Gastroesophageal sphincter (tissue), 4 donors: ENCODE measurements around the gene MACROD2. TPM values are rescaled to one million over a fixed set of nuclear protein-coding genes. Genes with fewer than 3 reads are reported as not detected.

Experiments used
- ATAC-seq: fragments of 150-250 bp; one replicate; pipeline ENCODE4 v1.9.1; 2016; ENCODE audit warnings: mild to moderate bottlenecking, moderate library complexity
- H3K27ac ChIP-seq, 4 donors: fragments of 200-600 bp; sonication (generic) in 3 of 4; 1 replicate in 3 of 4; 2 replicates in 1 of 4; pipeline ENCODE4 v1.5.1; 2016 to 2019
- H3K27me3 ChIP-seq: fragments of 200-600 bp; sonication (generic); one replicate; pipeline ENCODE4 v1.5.1; 2019
- H3K36me3 ChIP-seq, 2 donors: fragments of 200-600 bp; sonication (generic); one replicate each; pipeline ENCODE4 v1.5.1; 2019; ENCODE audit warnings: control low read depth in 1 of 2
- H3K4me1 ChIP-seq, 3 donors: fragments of 200-600 bp; sonication (generic); 1 replicate in 2 of 3; 2 replicates in 1 of 3; pipeline ENCODE4 v1.5.1; 2016 to 2019; ENCODE audit warnings: control low read depth in 2 of 3
- H3K4me3 ChIP-seq, 2 donors: fragments of 200-600 bp; sonication (generic); one replicate each; pipeline ENCODE4 v1.5.1; 2019; ENCODE audit warnings: mild to moderate bottlenecking in 1 of 2, moderate library complexity in 1 of 2
- H3K9me3 ChIP-seq, 3 donors: fragments of 200-600 bp; sonication (generic); one replicate each; pipeline ENCODE4 v1.5.1; 2017 to 2019; ENCODE audit warnings: control low read depth in 2 of 3
- CTCF ChIP-seq, 4 experiments: fragments of 200-600 bp in 2 of 4; fragments of 450-650 bp in 2 of 4; sonication (generic) in 1 of 4; IDR thresholded peaks; one replicate each; pipeline ENCODE4 v1.5.1; 2017 to 2019; ENCODE audit warnings: antibody characterized with exemption in 4 of 4, mild to moderate bottlenecking in 2 of 4, moderate library complexity in 2 of 4
- EP300 ChIP-seq: sonication (generic); formaldehyde crosslinking; IDR thresholded peaks from one replicate; pipeline ENCODE4 v1.6.1; 2017; ENCODE audit warnings: antibody characterized with exemption, mild to moderate bottlenecking
- POLR2A ChIP-seq, 2 donors: fragments of 450-650 bp; IDR thresholded peaks; one replicate each; pipeline ENCODE4 v1.6.1; 2017; ENCODE audit warnings: antibody characterized with exemption in 2 of 2, mild to moderate bottlenecking in 2 of 2, moderate library complexity in 1 of 2
- POLR2AphosphoS5 ChIP-seq: sonication (generic); formaldehyde crosslinking; IDR thresholded peaks from one replicate; pipeline ENCODE4 v1.6.1; 2017; ENCODE audit warnings: antibody characterized with exemption
- WGBS, 2 donors: methylation state at CpG; one replicate each; pipeline ENCODE4 v1.1.5; 2018; ENCODE audit warnings: low coverage in 1 of 2; 5-methylcytosine and 5-hydroxymethylcytosine counted together
- total RNA-seq, 4 donors: library from RNA; depleted of rRNA; stranded (reverse); fragments of >200 nt; gene quantifications; one replicate each; pipeline ENCODE4 v1.1.0, GENCODE V29; 2016

MACROD2 gene
- total RNA-seq, 4 donors from 2014 or later = 4.0 to 12.1 (median 7.4) TPM

- no peak for ATAC-seq
- Histone ChIP-seq H3K9me3 (no peaks in the 10 kb centered on the region), H3K4me3 (no peak overlapping the region), H3K27ac (no peak overlapping the region), H3K4me1 (peaks cover 0 to 15% (median 0%) of the 10 kb centered on the region in 3 donors), H3K36me3 (no peaks in the 10 kb centered on the region), H3K27me3 (no peaks in the 10 kb centered on the region)
- TF ChIP-seq POLR2AphosphoS5 (no peak), EP300 (no peak), CTCF (IDR thresholded peaks at IDR 0.05) (no peak), POLR2A (IDR thresholded peaks at IDR 0.05) (no peak)
Measured at GRCh38 chr20:15763366-15763765, 1768.0 kb downstream of the MACROD2 start.

GRCh38 chr20:15767586-15767985 is 1772.3 kb downstream of the MACROD2 start:
- 8 to 14% methylated on average over 1 of the region's 1 CpG for WGBS, 2 donors
- Histone ChIP-seq H3K4me3 (no peak overlapping the region), H3K9me3 (no peaks in the 10 kb centered on the region), H3K4me1 (no peaks in the 10 kb centered on the region), H3K27me3 (no peaks in the 10 kb centered on the region), H3K27ac (no peak overlapping the region), H3K36me3 (no peaks in the 10 kb centered on the region)
- ATAC-seq = no peak
- no peak for TF ChIP-seq POLR2A (IDR thresholded peaks at IDR 0.05)
- TF ChIP-seq POLR2AphosphoS5 = no peak
- TF ChIP-seq CTCF (IDR thresholded peaks at IDR 0.05) = no peak
- no peak for TF ChIP-seq EP300

DNA sequence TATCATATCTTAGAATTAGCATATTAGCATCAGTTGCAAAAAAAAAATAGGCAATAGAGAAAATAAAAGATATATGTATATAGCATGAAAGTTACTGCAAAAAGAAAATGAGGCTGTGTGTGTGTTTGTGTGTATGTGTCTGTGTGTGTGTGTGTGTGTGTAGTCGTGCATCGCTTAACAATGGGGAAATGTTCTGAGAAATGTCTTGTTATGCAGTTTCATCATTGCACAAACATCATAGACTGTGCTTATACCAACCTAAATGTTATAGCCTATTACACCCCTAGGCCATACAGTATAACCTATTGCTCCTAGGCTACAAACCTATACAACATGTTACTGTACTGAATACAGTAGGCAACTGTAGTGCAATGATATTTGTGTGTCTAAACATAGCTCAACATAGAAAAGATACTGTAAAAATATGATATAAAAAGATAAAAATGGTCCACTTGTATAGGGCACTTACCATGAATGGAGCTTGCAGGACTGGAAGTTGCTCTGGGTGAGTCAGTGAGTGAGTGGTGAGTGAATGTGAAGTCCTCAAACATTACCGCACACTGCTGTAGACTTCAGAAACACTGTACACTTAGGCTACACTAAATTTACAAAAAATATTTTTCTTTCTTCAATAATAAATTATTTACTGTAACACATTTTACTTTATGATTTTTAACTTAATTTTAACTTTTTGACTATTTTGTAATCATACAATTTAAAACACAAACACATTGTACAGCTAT is 1772.9 kb downstream of the MACROD2 start:
- no peak overlapping the region for H3K27ac ChIP-seq

DNA sequence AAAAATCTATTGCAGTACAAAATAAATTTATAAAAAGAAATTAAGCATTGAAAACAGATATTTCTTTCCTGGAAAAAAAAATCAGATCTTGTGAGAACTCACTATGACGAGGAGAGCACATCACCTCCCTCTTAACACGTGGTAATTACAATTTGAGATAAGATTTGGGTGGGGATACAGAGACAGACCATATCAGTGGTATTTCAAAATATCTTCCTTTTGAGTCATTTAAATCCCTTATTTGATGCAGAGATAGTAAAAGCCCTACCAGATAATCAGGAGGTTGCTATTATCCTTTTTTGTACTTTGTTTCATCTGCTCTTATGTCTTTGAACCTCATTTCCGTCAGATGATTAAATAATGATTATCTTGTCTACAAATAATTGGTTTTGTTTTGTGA is 1777.5 kb downstream of the MACROD2 start:
- H3K36me3 ChIP-seq = no peaks in the 10 kb centered on the region
- H3K27ac ChIP-seq = no peak overlapping the region
- no peak overlapping the region for H3K4me3 ChIP-seq
- H3K9me3 ChIP-seq = no peaks in the 10 kb centered on the region
- H3K4me1 ChIP-seq = no peaks in the 10 kb centered on the region
- WGBS, 2 donors = 68 to 75% methylated on average over 2 to 3 of the region's 3 CpGs
- no peak for ATAC-seq
- no peaks in the 10 kb centered on the region for H3K27me3 ChIP-seq
- TF ChIP-seq POLR2A (IDR thresholded peaks at IDR 0.05) (no peak), EP300 (no peak), CTCF (IDR thresholded peaks at IDR 0.05) (no peak), POLR2AphosphoS5 (no peak)

More for the DNA sequence above, 1772.9 kb downstream of the MACROD2 start:
- WGBS, 2 donors = 84 to 100% methylated on average over 1 to 3 of the region's 3 CpGs
- H3K27me3 ChIP-seq = no peaks in the 10 kb centered on the region
- H3K9me3 ChIP-seq = no peaks in the 10 kb centered on the region
- no peak overlapping the region for H3K4me3 ChIP-seq
- H3K4me1 ChIP-seq = no peaks in the 10 kb centered on the region
- ATAC-seq = no peak
- no peaks in the 10 kb centered on the region for H3K36me3 ChIP-seq
- no peak for TF ChIP-seq POLR2A (IDR thresholded peaks at IDR 0.05)
- no peak for TF ChIP-seq EP300
- TF ChIP-seq POLR2AphosphoS5 = no peak
- TF ChIP-seq CTCF (IDR thresholded peaks at IDR 0.05) = no peak

DNA sequence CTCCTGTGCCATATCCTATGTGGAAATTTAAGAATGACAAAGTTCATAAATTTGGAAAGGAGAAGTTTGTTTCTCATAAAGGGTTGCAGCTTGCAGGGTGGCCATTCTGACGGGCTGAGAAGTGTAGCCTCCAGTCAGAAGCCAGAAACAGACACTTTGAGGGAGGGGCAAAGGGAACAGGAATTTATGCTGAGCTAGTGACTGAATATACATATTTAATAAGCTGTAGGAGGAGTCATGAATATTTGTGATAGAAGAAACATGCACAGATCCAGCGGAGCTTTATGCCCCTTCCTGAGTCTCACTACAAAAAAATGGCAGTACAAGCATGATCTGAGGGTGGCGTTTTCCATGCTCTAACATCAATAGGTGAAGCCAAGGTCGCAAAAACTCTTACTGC is 1779.6 kb downstream of the MACROD2 start:
- no peaks in the 10 kb centered on the region for H3K27me3 ChIP-seq
- TF ChIP-seq POLR2A (IDR thresholded peaks at IDR 0.05) (no peak), EP300 (no peak), POLR2AphosphoS5 (no peak), CTCF (IDR thresholded peaks at IDR 0.05) (no peak)
- no peaks in the 10 kb centered on the region for H3K9me3 ChIP-seq
- no peak overlapping the region for H3K27ac ChIP-seq
- H3K4me3 ChIP-seq = no peak overlapping the region
- 78% methylated on average over 3 of the region's 4 CpGs; no CpG with 5 or more reads in 1 of the 2 donors for WGBS, 2 donors
- H3K36me3 ChIP-seq = no peaks in the 10 kb centered on the region
- no peak for ATAC-seq
- no peaks in the 10 kb centered on the region for H3K4me1 ChIP-seq
